ENCODE measurements around the gene SLC2A6.
"Not testable (repeated sequence)": the region's sequence is repeated elsewhere in the genome, so short reads cannot be mapped to it uniquely, and the experiment has no call there.

Gene SLC2A6

GRCh38 chr9:133464638-133465037, 14.3 kb downstream of the SLC2A6 start:
- in situ Hi-C loops (cut with MboI; ENCODE audit: low sequenced_read_pairs), result no loop called here

- in situ Hi-C loops (cut with MboI; ENCODE audit: low sequenced_read_pairs), result no loop called here
These were observed 14.9 kb downstream of the SLC2A6 start for GRCh38 chr9:133463864-133464615.

GRCh38 chr9:133463234-133463863, 15.6 kb downstream of the SLC2A6 start:
- in situ Hi-C loops (cut with MboI; ENCODE audit: low sequenced_read_pairs), result no loop called here

GRCh38 chr9:133461975-133462374, 16.9 kb downstream of the SLC2A6 start:
- in situ Hi-C loops (cut with MboI; ENCODE audit: low sequenced_read_pairs), result no loop called here

- in situ Hi-C loops (cut with MboI; ENCODE audit: low sequenced_read_pairs), result no loop called here
These were observed 18.3 kb downstream of the SLC2A6 start for GRCh38 chr9:133460405-133461175.

GRCh38 chr9:133459476-133460404, 19.2 kb downstream of the SLC2A6 start, which contains the start of gene CACFD1:
Gene CACFD1 (plus strand): TSS chr9:133459978. CDS start chr9:133460067, 89 bp downstream.
- in situ Hi-C loops (cut with MboI; ENCODE audit: low sequenced_read_pairs), result no loop called here

GRCh38 chr9:133458643-133459312, 20.1 kb downstream of the SLC2A6 start:
- in situ Hi-C loops (cut with MboI; ENCODE audit: low sequenced_read_pairs), result no loop called here

GRCh38 chr9:133457748-133458147, 21.2 kb downstream of the SLC2A6 start:
- in situ Hi-C loops (cut with MboI; ENCODE audit: low sequenced_read_pairs), result no loop called here

- in situ Hi-C loops (cut with MboI; ENCODE audit: low sequenced_read_pairs), result no loop called here
These were observed 21.7 kb downstream of the SLC2A6 start for GRCh38 chr9:133457233-133457632.

GRCh38 chr9:133456409-133456808, 22.5 kb downstream of the SLC2A6 start:
- in situ Hi-C loops (cut with MboI; ENCODE audit: low sequenced_read_pairs), result no loop called here

GRCh38 chr9:133455936-133456335, 23.0 kb downstream of the SLC2A6 start:
- in situ Hi-C loops (cut with MboI; ENCODE audit: low sequenced_read_pairs), result no loop called here

GRCh38 chr9:133454943-133455673, 23.8 kb downstream of the SLC2A6 start:
- in situ Hi-C loops (cut with MboI; ENCODE audit: low sequenced_read_pairs), result no loop called here

GRCh38 chr9:133454325-133454724, 24.6 kb downstream of the SLC2A6 start:
- in situ Hi-C loops (cut with MboI; ENCODE audit: low sequenced_read_pairs), result no loop called here

- in situ Hi-C loops (cut with MboI; ENCODE audit: low sequenced_read_pairs), result no loop called here
These were observed 25.2 kb downstream of the SLC2A6 start for GRCh38 chr9:133453651-133454050.

GRCh38 chr9:133452562-133452961, 26.3 kb downstream of the SLC2A6 start:
- in situ Hi-C loops (cut with MboI; ENCODE audit: low sequenced_read_pairs), result no loop called here

GRCh38 chr9:133451865-133452264, 27.0 kb downstream of the SLC2A6 start:
- in situ Hi-C loops (cut with MboI; ENCODE audit: low sequenced_read_pairs), result not testable (repeated sequence)

- in situ Hi-C loops (cut with MboI; ENCODE audit: low sequenced_read_pairs), result no loop called here
These were observed 29.1 kb downstream of the SLC2A6 start for GRCh38 chr9:133449760-133450159.

GRCh38 chr9:133448487-133448972, 30.4 kb downstream of the SLC2A6 start:
- in situ Hi-C loops (cut with MboI; ENCODE audit: low sequenced_read_pairs), result no loop called here

GRCh38 chr9:133445293-133445969, 33.5 kb downstream of the SLC2A6 start:
- in situ Hi-C loops (cut with MboI; ENCODE audit: low sequenced_read_pairs), result no loop called here

Data from HL-60/S4 (cell line).